Measurements from ENCODE around the gene SPTBN5. TPM values are rescaled to one million over a fixed set of nuclear protein-coding genes. Genes with fewer than 3 reads are reported as not detected.

Gene SPTBN5
- total and polyA plus RNA-seq, 12 donors: under 0.01 to 6.8 (median 0.55) TPM

GRCh38 chr15:41825145-41825544, 68.7 kb downstream of the SPTBN5 start:
- H3K27me3 ChIP-seq: no peaks in the 10 kb centered on the region
- no peak overlapping the region for H3K4me3 ChIP-seq
- peaks cover 7 to 13% of the 10 kb centered on the region in 2 donors for H3K4me1 ChIP-seq (replicated peaks in 1 of 2)
- H3K9me3 ChIP-seq (replicated peaks in 1 of 3): no peaks in the 10 kb centered on the region
- H3K36me3 ChIP-seq (replicated peaks in 1 of 2): peaks cover 0 to 51% of the 10 kb centered on the region in 2 donors
- no peak for TF ChIP-seq POLR2A (IDR thresholded peaks at IDR 0.05)
- TF ChIP-seq CTCF (IDR thresholded peaks at IDR 0.05): no peak
- no peak overlapping the region for H3K27ac ChIP-seq
- no peak for DNase-seq
- 84 to 93% (median 92%) methylated on average over 5 to 10 of the region's 10 CpGs for WGBS, 4 donors
- intact Hi-C loops (cut with DNase I): no loop called here

- peaks cover 0 to 61% of the 10 kb centered on the region in 2 donors for H3K36me3 ChIP-seq (replicated peaks in 1 of 2)
- H3K27me3 ChIP-seq: no peaks in the 10 kb centered on the region
- no peaks in the 10 kb centered on the region for H3K9me3 ChIP-seq (replicated peaks in 1 of 3)
- intact Hi-C loops (cut with DNase I): no loop called here
- no peak overlapping the region for H3K27ac ChIP-seq
- no peak for DNase-seq
- H3K4me1 ChIP-seq (replicated peaks in 1 of 2): peaks cover 7 to 13% of the 10 kb centered on the region in 2 donors
- 83 to 95% (median 93%) methylated on average over 8 to 19 of the region's 19 CpGs for WGBS, 4 donors
- H3K4me3 ChIP-seq: no peak overlapping the region
- TF ChIP-seq POLR2A (IDR thresholded peaks at IDR 0.05) (no peak), CTCF (IDR thresholded peaks at IDR 0.05) (no peak)
Measured at GRCh38 chr15:41824062-41824745, 69.6 kb downstream of the SPTBN5 start.

- WGBS, 4 donors: 88 to 100% (median 92%) methylated on average over 2 to 11 of the region's 11 CpGs
- no peak overlapping the region for H3K4me3 ChIP-seq
- intact Hi-C loops (cut with DNase I): no loop called here
- no peak for TF ChIP-seq CTCF (IDR thresholded peaks at IDR 0.05)
- no peak for TF ChIP-seq POLR2A (IDR thresholded peaks at IDR 0.05)
- no peak overlapping the region for H3K27ac ChIP-seq
- no peaks in the 10 kb centered on the region for H3K27me3 ChIP-seq
- no peaks in the 10 kb centered on the region for H3K9me3 ChIP-seq (replicated peaks in 1 of 3)
- no peak for DNase-seq
- peaks cover 0 to 68% of the 10 kb centered on the region in 2 donors for H3K36me3 ChIP-seq (replicated peaks in 1 of 2)
- H3K4me1 ChIP-seq (replicated peaks in 1 of 2): peaks cover 6 to 7% of the 10 kb centered on the region in 2 donors
Measured at GRCh38 chr15:41823502-41823901, 70.4 kb downstream of the SPTBN5 start.

- DNase-seq: no peak
- no peak overlapping the region for H3K27ac ChIP-seq
- 93 to 100% (median 93%) methylated on average over 5 to 6 of the region's 6 CpGs for WGBS, 4 donors
- peaks cover 0 to 73% of the 10 kb centered on the region in 2 donors for H3K36me3 ChIP-seq (replicated peaks in 1 of 2)
- H3K4me3 ChIP-seq: no peak overlapping the region
- intact Hi-C loops (cut with DNase I): no loop called here
- TF ChIP-seq CTCF (IDR thresholded peaks at IDR 0.05) (no peak), POLR2A (IDR thresholded peaks at IDR 0.05) (no peak)
- H3K4me1 ChIP-seq (replicated peaks in 1 of 2): peaks cover 5 to 7% of the 10 kb centered on the region in 2 donors
- no peaks in the 10 kb centered on the region for H3K27me3 ChIP-seq
- H3K9me3 ChIP-seq (replicated peaks in 1 of 3): no peaks in the 10 kb centered on the region
Measured at GRCh38 chr15:41822957-41823356, 70.9 kb downstream of the SPTBN5 start.
